ENCODE data around the gene PSMC5.

DNA sequence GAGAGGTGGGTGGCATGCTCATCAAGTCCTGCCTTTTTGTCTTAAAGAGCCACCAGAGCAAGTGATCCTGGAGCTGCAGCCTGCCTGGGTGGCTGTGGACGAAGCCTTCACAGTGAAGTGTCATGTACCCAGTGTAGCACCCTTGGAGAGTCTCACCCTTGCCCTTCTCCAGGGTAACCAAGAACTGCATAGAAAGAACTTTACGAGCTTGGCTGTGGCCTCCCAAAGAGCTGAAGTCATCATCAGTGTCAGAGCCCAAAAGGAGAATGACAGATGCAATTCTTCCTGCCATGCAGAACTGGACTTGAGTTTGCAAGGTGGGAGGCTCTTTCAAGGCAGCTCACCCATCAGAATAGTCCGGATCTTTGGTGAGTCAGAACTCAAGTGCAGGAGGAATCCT is 32.0 kb downstream of the PSMC5 start:
- TF ChIP-seq, protein P1, sequence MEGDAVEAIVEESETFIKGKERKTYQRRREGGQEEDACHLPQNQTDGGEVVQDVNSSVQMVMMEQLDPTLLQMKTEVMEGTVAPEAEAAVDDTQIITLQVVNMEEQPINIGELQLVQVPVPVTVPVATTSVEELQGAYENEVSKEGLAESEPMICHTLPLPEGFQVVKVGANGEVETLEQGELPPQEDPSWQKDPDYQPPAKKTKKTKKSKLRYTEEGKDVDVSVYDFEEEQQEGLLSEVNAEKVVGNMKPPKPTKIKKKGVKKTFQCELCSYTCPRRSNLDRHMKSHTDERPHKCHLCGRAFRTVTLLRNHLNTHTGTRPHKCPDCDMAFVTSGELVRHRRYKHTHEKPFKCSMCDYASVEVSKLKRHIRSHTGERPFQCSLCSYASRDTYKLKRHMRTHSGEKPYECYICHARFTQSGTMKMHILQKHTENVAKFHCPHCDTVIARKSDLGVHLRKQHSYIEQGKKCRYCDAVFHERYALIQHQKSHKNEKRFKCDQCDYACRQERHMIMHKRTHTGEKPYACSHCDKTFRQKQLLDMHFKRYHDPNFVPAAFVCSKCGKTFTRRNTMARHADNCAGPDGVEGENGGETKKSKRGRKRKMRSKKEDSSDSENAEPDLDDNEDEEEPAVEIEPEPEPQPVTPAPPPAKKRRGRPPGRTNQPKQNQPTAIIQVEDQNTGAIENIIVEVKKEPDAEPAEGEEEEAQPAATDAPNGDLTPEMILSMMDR (IDR thresholded peaks at IDR 0.05; ENCODE audit: poor library complexity, severe bottlenecking), result no peak
- no peak for TF ChIP-seq SMC3 (conservative IDR thresholded peaks at IDR 0.05; ENCODE audit: poor library complexity)
- TF ChIP-seq EZH2 (IDR thresholded peaks at IDR 0.05; ENCODE audit: borderline replicate concordance, insufficient read depth, low read length, poor library complexity, severe bottlenecking), result no peak
- no peak for TF ChIP-seq REST (IDR thresholded peaks at IDR 0.05; ENCODE audit: borderline replicate concordance)
